ENCODE measurements around the gene SSTR3. TPM values are rescaled to one million over a fixed set of nuclear protein-coding genes. Genes with fewer than 3 reads are reported as not detected.
A peak's percentile ranks its signal among the peaks of the same experiment; 100 is the strongest.

SSTR3 gene
- total and polyA plus RNA-seq, 9 of the 15 experiments (the other 6 are each of a cell fraction or from before 2014, with no cell fraction given): 0.03 TPM; not detected in 8

DNA sequence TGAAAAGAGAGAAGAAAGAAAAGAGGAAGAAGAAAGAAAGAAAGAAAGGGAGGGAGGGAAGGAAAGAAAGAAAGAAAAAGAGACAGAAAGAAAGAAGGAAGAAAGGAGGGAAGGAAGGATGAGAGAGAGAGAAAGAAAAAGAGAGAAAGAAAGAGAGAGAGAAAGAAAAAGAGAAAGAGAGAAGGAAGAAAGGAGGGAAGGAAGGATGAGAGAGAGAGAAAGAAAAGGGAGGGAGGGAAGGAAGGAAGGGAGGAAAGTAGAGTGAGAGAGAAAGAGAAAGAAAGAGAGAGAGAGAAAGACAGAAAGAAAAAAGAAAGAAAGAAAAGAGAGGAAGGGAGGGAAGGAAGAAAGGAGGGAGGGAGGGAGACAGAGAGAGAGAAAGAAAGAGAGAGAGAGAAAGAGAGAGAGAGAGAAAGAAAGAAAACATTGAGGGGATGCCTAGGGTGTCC is 43.3 kb upstream of the SSTR3 start:
- H2AFZ ChIP-seq (ENCODE audit: low read depth, low read length): no peak overlapping the region
- no peaks in the 10 kb centered on the region for H3K27me3 ChIP-seq (ENCODE audit: control insufficient read depth in 2 of 2, insufficient read depth in 2 of 2, low read length in 2 of 2)
- DNase-seq (ENCODE audit: extremely low read depth in 1 of 4, low spot score in 3 of 4): no peak
- H3K9me3 ChIP-seq (replicated peaks; ENCODE audit: control insufficient read depth, insufficient read depth, low read depth, low read length): no peaks in the 10 kb centered on the region
- ATAC-seq: no peak
- H3K9me1 ChIP-seq (ENCODE audit: control insufficient read depth, insufficient read depth, low read length): no peaks in the 10 kb centered on the region
- H3K4me1 ChIP-seq (replicated peaks in 1 of 2; ENCODE audit: control insufficient read depth in 2 of 2, insufficient read depth in 2 of 2, low read length in 2 of 2): peaks cover 4 to 15% of the 10 kb centered on the region in 2 experiments; a peak in 4 of 5 replicates
- no peak overlapping the region for H3K4me2 ChIP-seq (ENCODE audit: insufficient read depth, low read length)
- no peaks in the 10 kb centered on the region for H3K79me2 ChIP-seq (ENCODE audit: control insufficient read depth, insufficient read depth, low read length)
- intact Hi-C loops (cut with micrococcal nuclease): no loop called here
- in situ Hi-C loops (cut with MboI): no loop called here
- ChIA-PET CTCF (ENCODE audit: low intra/inter-chr PET ratio) (no interaction called here), POLR2A (interaction anchor here (0.6 kb wide), 1 partner anchor 54 kb away, joined by 4 read pairs; no protein-coding TSS in a partner anchor)
- BruUV-seq (replicated peaks): no TSS peak
- no peak for FAIRE-seq
- H3K4me3 ChIP-seq: no peak overlapping the region
- H3K9ac ChIP-seq (ENCODE audit: insufficient read depth in 1 of 2, low read depth in 2 of 2, low read length in 2 of 2): no peak overlapping the region
- no peaks in the 10 kb centered on the region for H4K20me1 ChIP-seq (replicated peaks; ENCODE audit: control insufficient read depth, insufficient read depth, low read length)
- H3K36me3 ChIP-seq (ENCODE audit: control insufficient read depth, insufficient read depth, low read length): no peaks in the 10 kb centered on the region
- H3K27ac ChIP-seq (ENCODE audit: extremely low read depth, low read depth, low read length): no peak overlapping the region
- 0 out of 2 replicates have a peak, but pooled peaks have one; percentile 34 for TF ChIP-seq PHB2 (IDR thresholded peaks at IDR 0.05; ENCODE audit: low read depth)
- TF ChIP-seq, protein P1, sequence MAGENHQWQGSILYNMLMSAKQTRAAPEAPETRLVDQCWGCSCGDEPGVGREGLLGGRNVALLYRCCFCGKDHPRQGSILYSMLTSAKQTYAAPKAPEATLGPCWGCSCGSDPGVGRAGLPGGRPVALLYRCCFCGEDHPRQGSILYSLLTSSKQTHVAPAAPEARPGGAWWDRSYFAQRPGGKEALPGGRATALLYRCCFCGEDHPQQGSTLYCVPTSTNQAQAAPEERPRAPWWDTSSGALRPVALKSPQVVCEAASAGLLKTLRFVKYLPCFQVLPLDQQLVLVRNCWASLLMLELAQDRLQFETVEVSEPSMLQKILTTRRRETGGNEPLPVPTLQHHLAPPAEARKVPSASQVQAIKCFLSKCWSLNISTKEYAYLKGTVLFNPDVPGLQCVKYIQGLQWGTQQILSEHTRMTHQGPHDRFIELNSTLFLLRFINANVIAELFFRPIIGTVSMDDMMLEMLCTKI (IDR thresholded peaks at IDR 0.05; ENCODE audit: partially characterized antibody): no peak
- no peak for TF ChIP-seq ZNF224 (CRISPR knock-in tag; IDR thresholded peaks at IDR 0.05)
- TF ChIP-seq, protein P2, sequence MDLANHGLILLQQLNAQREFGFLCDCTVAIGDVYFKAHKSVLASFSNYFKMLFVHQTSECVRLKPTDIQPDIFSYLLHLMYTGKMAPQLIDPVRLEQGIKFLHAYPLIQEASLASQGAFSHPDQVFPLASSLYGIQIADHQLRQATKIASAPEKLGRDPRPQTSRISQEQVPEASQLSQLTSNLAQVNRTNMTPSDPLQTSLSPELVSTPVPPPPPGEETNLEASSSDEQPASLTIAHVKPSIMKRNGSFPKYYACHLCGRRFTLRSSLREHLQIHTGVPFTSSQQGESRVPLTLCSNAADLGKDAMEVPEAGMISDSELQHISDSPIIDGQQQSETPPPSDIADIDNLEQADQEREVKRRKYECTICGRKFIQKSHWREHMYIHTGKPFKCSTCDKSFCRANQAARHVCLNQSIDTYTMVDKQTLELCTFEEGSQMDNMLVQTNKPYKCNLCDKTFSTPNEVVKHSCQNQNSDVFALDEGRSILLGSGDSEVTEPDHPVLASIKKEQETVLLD (IDR thresholded peaks at IDR 0.05): peak; percentile 83
- TF ChIP-seq, protein P3, sequence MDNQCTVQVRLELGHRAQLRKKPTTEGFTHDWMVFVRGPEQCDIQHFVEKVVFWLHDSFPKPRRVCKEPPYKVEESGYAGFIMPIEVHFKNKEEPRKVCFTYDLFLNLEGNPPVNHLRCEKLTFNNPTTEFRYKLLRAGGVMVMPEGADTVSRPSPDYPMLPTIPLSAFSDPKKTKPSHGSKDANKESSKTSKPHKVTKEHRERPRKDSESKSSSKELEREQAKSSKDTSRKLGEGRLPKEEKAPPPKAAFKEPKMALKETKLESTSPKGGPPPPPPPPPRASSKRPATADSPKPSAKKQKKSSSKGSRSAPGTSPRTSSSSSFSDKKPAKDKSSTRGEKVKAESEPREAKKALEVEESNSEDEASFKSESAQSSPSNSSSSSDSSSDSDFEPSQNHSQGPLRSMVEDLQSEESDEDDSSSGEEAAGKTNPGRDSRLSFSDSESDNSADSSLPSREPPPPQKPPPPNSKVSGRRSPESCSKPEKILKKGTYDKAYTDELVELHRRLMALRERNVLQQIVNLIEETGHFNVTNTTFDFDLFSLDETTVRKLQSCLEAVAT (IDR thresholded peaks at IDR 0.05): peak; percentile 59 to 61; a peak in 1 of 4 replicates
- 0 out of 2 replicates have a peak, but pooled peaks have one; percentile 30 for TF ChIP-seq LARP7 (IDR thresholded peaks at IDR 0.05)
- TF ChIP-seq, protein P4, sequence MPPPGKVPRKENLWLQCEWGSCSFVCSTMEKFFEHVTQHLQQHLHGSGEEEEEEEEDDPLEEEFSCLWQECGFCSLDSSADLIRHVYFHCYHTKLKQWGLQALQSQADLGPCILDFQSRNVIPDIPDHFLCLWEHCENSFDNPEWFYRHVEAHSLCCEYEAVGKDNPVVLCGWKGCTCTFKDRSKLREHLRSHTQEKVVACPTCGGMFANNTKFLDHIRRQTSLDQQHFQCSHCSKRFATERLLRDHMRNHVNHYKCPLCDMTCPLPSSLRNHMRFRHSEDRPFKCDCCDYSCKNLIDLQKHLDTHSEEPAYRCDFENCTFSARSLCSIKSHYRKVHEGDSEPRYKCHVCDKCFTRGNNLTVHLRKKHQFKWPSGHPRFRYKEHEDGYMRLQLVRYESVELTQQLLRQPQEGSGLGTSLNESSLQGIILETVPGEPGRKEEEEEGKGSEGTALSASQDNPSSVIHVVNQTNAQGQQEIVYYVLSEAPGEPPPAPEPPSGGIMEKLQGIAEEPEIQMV (tag; conservative IDR thresholded peaks at IDR 0.05; ENCODE audit: low read depth): peak; percentile 74; the same call in 1 of the 2 replicates
- TF ChIP-seq, protein P5, sequence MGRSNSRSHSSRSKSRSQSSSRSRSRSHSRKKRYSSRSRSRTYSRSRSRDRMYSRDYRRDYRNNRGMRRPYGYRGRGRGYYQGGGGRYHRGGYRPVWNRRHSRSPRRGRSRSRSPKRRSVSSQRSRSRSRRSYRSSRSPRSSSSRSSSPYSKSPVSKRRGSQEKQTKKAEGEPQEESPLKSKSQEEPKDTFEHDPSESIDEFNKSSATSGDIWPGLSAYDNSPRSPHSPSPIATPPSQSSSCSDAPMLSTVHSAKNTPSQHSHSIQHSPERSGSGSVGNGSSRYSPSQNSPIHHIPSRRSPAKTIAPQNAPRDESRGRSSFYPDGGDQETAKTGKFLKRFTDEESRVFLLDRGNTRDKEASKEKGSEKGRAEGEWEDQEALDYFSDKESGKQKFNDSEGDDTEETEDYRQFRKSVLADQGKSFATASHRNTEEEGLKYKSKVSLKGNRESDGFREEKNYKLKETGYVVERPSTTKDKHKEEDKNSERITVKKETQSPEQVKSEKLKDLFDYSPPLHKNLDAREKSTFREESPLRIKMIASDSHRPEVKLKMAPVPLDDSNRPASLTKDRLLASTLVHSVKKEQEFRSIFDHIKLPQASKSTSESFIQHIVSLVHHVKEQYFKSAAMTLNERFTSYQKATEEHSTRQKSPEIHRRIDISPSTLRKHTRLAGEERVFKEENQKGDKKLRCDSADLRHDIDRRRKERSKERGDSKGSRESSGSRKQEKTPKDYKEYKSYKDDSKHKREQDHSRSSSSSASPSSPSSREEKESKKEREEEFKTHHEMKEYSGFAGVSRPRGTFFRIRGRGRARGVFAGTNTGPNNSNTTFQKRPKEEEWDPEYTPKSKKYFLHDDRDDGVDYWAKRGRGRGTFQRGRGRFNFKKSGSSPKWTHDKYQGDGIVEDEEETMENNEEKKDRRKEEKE (IDR thresholded peaks at IDR 0.05; ENCODE audit: borderline replicate concordance in 1 of 2, control insufficient read depth in 1 of 2, low read depth in 2 of 2, low read length in 1 of 2): peak in 1 of 2 experiments; percentile 37; a peak in 1 of 4 replicates
- TF ChIP-seq GATAD2A (IDR thresholded peaks at IDR 0.05): peak; percentile 81; the same call in 1 of the 2 replicates
- 0 out of 2 replicates have a peak, but pooled peaks have one; percentile 48 for TF ChIP-seq THRAP3 (IDR thresholded peaks at IDR 0.05; ENCODE audit: borderline replicate concordance)
- TF ChIP-seq OTX1 (CRISPR knock-in tag; IDR thresholded peaks at IDR 0.05): peak; percentile 50; the same call in 1 of the 2 replicates
- TF ChIP-seq SRSF7 (optimal IDR thresholded peaks at IDR 0.05; ENCODE audit: low read depth, low read length): no peak
- 0 out of 4 replicates have a peak, but pooled peaks of 1 of the 2 experiments have one; percentile 46 for TF ChIP-seq CSDE1 (IDR thresholded peaks at IDR 0.05)
- TF ChIP-seq CREM (IDR thresholded peaks at IDR 0.05; ENCODE audit: low read depth): no peak

Data from K562 (cell line).